ENCODE results near the gene SCPEP1. TPM values are rescaled to one million over a fixed set of nuclear protein-coding genes. Genes with fewer than 3 reads are reported as not detected.

SCPEP1 gene
- total RNA-seq, 4 donors from 2014 or later = 84.5 to 104 (median 94.1) TPM

GRCh38 chr17:57046749-57047148 is 68.8 kb downstream of the SCPEP1 start:
- H3K36me3 ChIP-seq = no peaks in the 10 kb centered on the region
- H3K9me3 ChIP-seq = no peaks in the 10 kb centered on the region
- peak overlapping the region in 1 of 4 donors; percentile 48 for H3K27ac ChIP-seq
- peak overlapping the region in 1 of 2 donors; percentile 50 for H3K4me3 ChIP-seq
- TF ChIP-seq POLR2AphosphoS5 (IDR thresholded peaks at IDR 0.05) = no peak
- no peak for TF ChIP-seq CTCF (IDR thresholded peaks at IDR 0.05)
- no peak for TF ChIP-seq POLR2A (IDR thresholded peaks at IDR 0.05)
- TF ChIP-seq EP300 (IDR thresholded peaks at IDR 0.05) = no peak
- H3K27me3 ChIP-seq = peaks cover 24% of the 10 kb centered on the region
- peaks cover 0 to 21% (median 12%) of the 10 kb centered on the region in 3 donors for H3K4me1 ChIP-seq
- WGBS, 2 donors (ENCODE audit: low coverage in 1 of 2) = 89 to 90% methylated on average over 11 to 15 of the region's 18 CpGs
- peak; percentile 3 for ATAC-seq

DNA sequence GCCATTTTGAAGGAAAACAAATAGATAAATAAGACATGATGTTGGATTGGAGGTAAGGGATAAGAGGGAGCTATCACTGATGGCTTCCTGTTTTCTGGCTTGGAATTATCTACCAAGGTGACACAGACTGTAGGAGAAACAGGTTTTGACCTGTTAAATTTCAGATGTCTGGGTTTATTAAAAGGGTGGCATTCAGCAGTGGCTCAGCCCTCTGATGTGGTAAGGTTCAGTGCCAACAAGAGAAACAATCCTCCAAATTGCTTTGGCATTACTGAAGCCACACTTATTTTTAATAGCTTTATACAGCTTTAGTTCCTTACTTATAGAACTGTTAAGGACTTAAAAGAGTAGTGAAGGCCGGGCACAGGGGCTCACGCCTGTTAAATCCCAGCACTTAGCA is 70.2 kb downstream of the SCPEP1 start:
- Histone ChIP-seq H3K27ac (no peak overlapping the region), H3K9me3 (no peaks in the 10 kb centered on the region), H3K4me3 (no peak overlapping the region), H3K36me3 (no peaks in the 10 kb centered on the region), H3K4me1 (peaks cover 0 to 29% (median 12%) of the 10 kb centered on the region in 3 donors), H3K27me3 (peaks cover 24% of the 10 kb centered on the region)
- ATAC-seq = no peak
- TF ChIP-seq POLR2AphosphoS5 (IDR thresholded peaks at IDR 0.05) = no peak
- no peak for TF ChIP-seq POLR2A (IDR thresholded peaks at IDR 0.05)
- no peak for TF ChIP-seq EP300 (IDR thresholded peaks at IDR 0.05)
- no peak for TF ChIP-seq CTCF (IDR thresholded peaks at IDR 0.05)
- 94% methylated on average over 2 of the region's 2 CpGs; no CpG with 5 or more reads in 1 of the 2 donors for WGBS, 2 donors (ENCODE audit: low coverage in 1 of 2)

DNA sequence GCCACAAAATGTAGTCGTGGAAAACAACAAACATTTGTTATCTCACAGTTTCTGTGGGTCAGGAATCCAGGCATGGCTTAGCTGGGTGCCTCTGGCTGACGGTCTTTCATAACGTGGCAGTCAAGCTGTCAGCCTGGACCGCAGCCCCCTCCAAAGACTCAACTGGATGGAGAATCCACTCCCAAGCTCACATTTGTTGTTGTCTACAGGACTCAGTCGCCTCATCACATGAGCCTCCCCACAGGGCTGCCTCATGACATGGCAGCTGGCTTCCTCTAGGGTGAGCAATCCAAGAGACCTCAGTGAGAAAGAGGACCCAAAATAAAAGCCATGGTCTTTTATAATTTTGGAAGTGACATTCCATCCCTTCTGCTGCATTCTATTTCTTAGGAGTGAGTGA is 72.4 kb downstream of the SCPEP1 start:
- peaks cover 7% of the 10 kb centered on the region for H3K27me3 ChIP-seq
- H3K4me1 ChIP-seq = peaks cover 3 to 38% (median 10%) of the 10 kb centered on the region in 3 donors
- 100% methylated on average over 2 of the region's 5 CpGs; no CpG with 5 or more reads in 1 of the 2 donors for WGBS, 2 donors (ENCODE audit: low coverage in 1 of 2)
- no peak overlapping the region for H3K4me3 ChIP-seq
- TF ChIP-seq POLR2A (IDR thresholded peaks at IDR 0.05) (no peak), POLR2AphosphoS5 (IDR thresholded peaks at IDR 0.05) (no peak), EP300 (IDR thresholded peaks at IDR 0.05) (no peak)
- no peak overlapping the region for H3K27ac ChIP-seq
- ATAC-seq = no peak
- H3K36me3 ChIP-seq = no peaks in the 10 kb centered on the region
- no peaks in the 10 kb centered on the region for H3K9me3 ChIP-seq

GRCh38 chr17:57051886-57052361 is 74.0 kb downstream of the SCPEP1 start:
- no peak for ATAC-seq
- no peaks in the 10 kb centered on the region for H3K9me3 ChIP-seq
- H3K27ac ChIP-seq = peak overlapping the region in 3 of 4 donors; percentile 24 to 45 (median 42)

More at GRCh38 chr17:57051886-57052361, 74.0 kb downstream of the SCPEP1 start:
- Histone ChIP-seq H3K4me1 (peaks cover 0 to 25% (median 3%) of the 10 kb centered on the region in 3 donors), H3K4me3 (no peak overlapping the region), H3K27me3 (no peaks in the 10 kb centered on the region), H3K36me3 (no peaks in the 10 kb centered on the region)
- TF ChIP-seq CTCF (IDR thresholded peaks at IDR 0.05) (no peak), POLR2AphosphoS5 (IDR thresholded peaks at IDR 0.05) (no peak), EP300 (IDR thresholded peaks at IDR 0.05) (no peak), POLR2A (IDR thresholded peaks at IDR 0.05) (no peak)
- WGBS, 2 donors (ENCODE audit: low coverage in 1 of 2) = 24 to 42% methylated on average over 5 of the region's 5 CpGs

Other genes with a start within 250 kb of the SCPEP1 start
- gene C17orf67, start 144.2 kb upstream of the SCPEP1 start, total RNA-seq = 1 to 10 TPM; 1.1 to 3.5 (median 2.3) TPM
- 10 to 100 TPM in 1 of 4 donors, 1 to 10 TPM in 3; 8.4 to 12.5 (median 9.7) TPM for gene DGKE, start 144.0 kb upstream of the SCPEP1 start, total RNA-seq
- gene TRIM25, start 64.1 kb upstream of the SCPEP1 start, total RNA-seq = 10 to 100 TPM; 10.1 to 36.6 (median 20.6) TPM
- 10 to 100 TPM in 3 of 4 donors, 1 to 10 TPM in 1; 10.0 to 16.9 (median 10.9) TPM for gene COIL, start 17.1 kb upstream of the SCPEP1 start, total RNA-seq
- 100 to 1,000 TPM in 1 of 4 donors, 10 to 100 TPM in 3; 78.6 to 154 (median 95.4) TPM for gene AKAP1, start 107.1 kb downstream of the SCPEP1 start, total RNA-seq